ENCODE results near the gene ARHGEF3. TPM values are rescaled to one million over a fixed set of nuclear protein-coding genes. Genes with fewer than 3 reads are reported as not detected.

Gene ARHGEF3
- total RNA-seq, 1 experiment from 2014 or later = 7.9 TPM

DNA sequence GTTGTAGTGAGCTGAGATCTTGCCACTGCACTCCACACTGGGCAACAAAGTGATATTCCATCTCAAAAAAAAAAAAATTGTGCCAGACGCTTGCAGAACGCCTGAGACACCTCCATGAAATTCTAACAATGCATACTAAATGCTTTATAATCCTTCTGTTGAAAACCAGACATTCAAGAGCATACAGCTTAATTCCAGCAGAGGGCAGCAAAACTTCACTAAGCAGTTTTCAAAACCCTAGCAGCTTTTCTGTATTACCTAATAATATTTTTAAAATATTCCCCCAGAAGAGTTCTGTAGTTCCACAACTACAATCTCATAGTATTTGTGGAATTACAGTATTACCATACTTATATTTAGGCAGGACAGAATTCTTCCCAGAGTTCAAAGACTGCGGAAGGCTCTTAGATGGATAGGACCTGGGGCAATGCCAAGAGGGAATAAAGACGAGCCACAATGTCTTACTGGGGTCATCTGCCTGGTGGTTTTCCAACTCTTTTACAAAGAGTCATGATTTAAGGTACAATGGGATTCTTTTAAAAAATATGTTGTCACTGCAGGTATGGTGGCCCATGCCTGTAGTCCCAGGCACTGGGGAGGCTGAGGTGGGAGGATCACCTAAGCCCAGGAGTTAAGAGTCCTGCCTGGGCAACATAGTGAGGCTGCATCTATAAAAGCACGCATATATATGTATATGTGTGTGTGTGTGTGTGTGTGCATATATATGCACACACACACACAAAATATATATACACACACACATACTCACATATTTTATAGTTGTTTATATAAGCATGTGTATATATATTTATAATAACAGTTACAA, 99.0 kb downstream of the ARHGEF3 start:
- no peak for TF ChIP-seq USF2 (CRISPR knock-in tag; IDR thresholded peaks at IDR 0.05)
- TF ChIP-seq CTCF (IDR thresholded peaks at IDR 0.05) = peak; percentile 59
- no peak for TF ChIP-seq STAT6 (CRISPR knock-in tag; conservative IDR thresholded peaks at IDR 0.05; ENCODE audit: low read depth)
- DNase-seq (ENCODE audit: low spot score) (no peak), ATAC-seq (0 out of 2 replicates have a peak, but pooled peaks have one; percentile 39)
- peaks cover 7% of the 10 kb centered on the region for H3K4me1 Mint-ChIP-seq
- no peak overlapping the region for H3K27ac Mint-ChIP-seq
- POLR2A ChIA-PET = no interaction called here
- H3K9me3 Mint-ChIP-seq = peaks cover 6% of the 10 kb centered on the region
- no peaks in the 10 kb centered on the region; the same call in 1 of the 2 replicates for H3K27me3 Mint-ChIP-seq (ENCODE audit: low read depth)
- CTCF ChIA-PET = interaction anchor here (0.6 to 5.3 kb wide), 24 partner anchors 11 to 312 kb away, joined by 3 to 98 read pairs (median 3); partner anchors contain the start of genes ARHGEF3 and CCDC66
- no peak overlapping the region for H3K4me3 Mint-ChIP-seq
- no peaks in the 10 kb centered on the region for H3K36me3 Mint-ChIP-seq

DNA sequence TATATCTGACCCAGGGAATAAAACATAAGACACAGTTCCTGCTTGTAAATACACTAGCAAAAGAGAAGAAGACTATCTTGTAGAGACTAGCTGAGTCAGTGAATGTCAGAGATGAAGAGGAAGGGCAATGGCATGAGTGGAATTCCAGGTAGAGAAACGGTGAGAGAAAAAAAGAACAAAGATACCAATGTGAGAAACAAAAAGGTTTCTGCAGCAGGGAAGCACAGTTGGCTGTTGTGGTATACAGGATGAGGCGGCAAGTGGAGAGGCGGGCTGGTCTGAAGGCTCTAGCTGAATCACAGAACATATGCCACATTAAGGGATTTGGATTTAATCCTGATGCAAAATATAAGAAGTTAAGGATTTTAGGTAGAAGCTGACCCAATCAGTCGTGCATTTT, 101.6 kb downstream of the ARHGEF3 start:
- no peaks in the 10 kb centered on the region for H3K9me3 Mint-ChIP-seq
- no peaks in the 10 kb centered on the region; the same call in 1 of the 2 replicates for H3K27me3 Mint-ChIP-seq (ENCODE audit: low read depth)
- peaks cover 7% of the 10 kb centered on the region for H3K4me1 Mint-ChIP-seq
- ATAC-seq (peak; percentile 55), DNase-seq (ENCODE audit: low spot score) (no peak)
- H3K27ac Mint-ChIP-seq = no peak overlapping the region
- H3K36me3 Mint-ChIP-seq = no peaks in the 10 kb centered on the region
- no peak for TF ChIP-seq SP1 (CRISPR knock-in tag; conservative IDR thresholded peaks at IDR 0.05)
- TF ChIP-seq CTCF (IDR thresholded peaks at IDR 0.05) = no peak
- TF ChIP-seq GABPB1 (CRISPR knock-in tag; IDR thresholded peaks at IDR 0.05) = no peak
- TF ChIP-seq ATF1 (CRISPR knock-in tag; IDR thresholded peaks at IDR 0.05) = no peak
- TF ChIP-seq, protein P1, sequence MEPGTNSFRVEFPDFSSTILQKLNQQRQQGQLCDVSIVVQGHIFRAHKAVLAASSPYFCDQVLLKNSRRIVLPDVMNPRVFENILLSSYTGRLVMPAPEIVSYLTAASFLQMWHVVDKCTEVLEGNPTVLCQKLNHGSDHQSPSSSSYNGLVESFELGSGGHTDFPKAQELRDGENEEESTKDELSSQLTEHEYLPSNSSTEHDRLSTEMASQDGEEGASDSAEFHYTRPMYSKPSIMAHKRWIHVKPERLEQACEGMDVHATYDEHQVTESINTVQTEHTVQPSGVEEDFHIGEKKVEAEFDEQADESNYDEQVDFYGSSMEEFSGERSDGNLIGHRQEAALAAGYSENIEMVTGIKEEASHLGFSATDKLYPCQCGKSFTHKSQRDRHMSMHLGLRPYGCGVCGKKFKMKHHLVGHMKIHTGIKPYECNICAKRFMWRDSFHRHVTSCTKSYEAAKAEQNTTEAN (CRISPR knock-in tag; IDR thresholded peaks at IDR 0.05) = no peak
- TF ChIP-seq OVOL2 (CRISPR knock-in tag; IDR thresholded peaks at IDR 0.05; ENCODE audit: borderline replicate concordance) = no peak
- TF ChIP-seq, protein P2, sequence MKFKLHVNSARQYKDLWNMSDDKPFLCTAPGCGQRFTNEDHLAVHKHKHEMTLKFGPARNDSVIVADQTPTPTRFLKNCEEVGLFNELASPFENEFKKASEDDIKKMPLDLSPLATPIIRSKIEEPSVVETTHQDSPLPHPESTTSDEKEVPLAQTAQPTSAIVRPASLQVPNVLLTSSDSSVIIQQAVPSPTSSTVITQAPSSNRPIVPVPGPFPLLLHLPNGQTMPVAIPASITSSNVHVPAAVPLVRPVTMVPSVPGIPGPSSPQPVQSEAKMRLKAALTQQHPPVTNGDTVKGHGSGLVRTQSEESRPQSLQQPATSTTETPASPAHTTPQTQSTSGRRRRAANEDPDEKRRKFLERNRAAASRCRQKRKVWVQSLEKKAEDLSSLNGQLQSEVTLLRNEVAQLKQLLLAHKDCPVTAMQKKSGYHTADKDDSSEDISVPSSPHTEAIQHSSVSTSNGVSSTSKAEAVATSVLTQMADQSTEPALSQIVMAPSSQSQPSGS (CRISPR knock-in tag; IDR thresholded peaks at IDR 0.05; ENCODE audit: borderline replicate concordance, low read depth) = no peak
- TF ChIP-seq, protein P3, sequence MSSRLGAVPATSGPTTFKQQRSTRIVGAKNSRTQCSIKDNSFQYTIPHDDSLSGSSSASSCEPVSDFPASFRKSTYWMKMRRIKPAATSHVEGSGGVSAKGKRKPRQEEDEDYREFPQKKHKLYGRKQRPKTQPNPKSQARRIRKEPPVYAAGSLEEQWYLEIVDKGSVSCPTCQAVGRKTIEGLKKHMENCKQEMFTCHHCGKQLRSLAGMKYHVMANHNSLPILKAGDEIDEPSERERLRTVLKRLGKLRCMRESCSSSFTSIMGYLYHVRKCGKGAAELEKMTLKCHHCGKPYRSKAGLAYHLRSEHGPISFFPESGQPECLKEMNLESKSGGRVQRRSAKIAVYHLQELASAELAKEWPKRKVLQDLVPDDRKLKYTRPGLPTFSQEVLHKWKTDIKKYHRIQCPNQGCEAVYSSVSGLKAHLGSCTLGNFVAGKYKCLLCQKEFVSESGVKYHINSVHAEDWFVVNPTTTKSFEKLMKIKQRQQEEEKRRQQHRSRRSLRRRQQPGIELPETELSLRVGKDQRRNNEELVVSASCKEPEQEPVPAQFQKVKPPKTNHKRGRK (CRISPR knock-in tag; IDR thresholded peaks at IDR 0.05; ENCODE audit: borderline replicate concordance) = 0 out of 2 replicates have a peak, but pooled peaks have one; percentile 79
- no peak for TF ChIP-seq MXD4 (CRISPR knock-in tag; IDR thresholded peaks at IDR 0.05; ENCODE audit: borderline replicate concordance)
- ChIA-PET CTCF (interaction anchor here (0.9 to 1.6 kb wide), 4 partner anchors 18 to 289 kb away, joined by 4 to 13 read pairs (median 7); partner anchors contain the start of gene ARHGEF3), POLR2A (interaction anchor here (0.7 kb wide), 1 partner anchor 225 kb away, joined by 8 read pairs; no protein-coding TSS in a partner anchor)
- H3K4me3 Mint-ChIP-seq = no peak overlapping the region

All from WTC11 (cell line).